Right atrium auricular region (tissue), 2 donors: ENCODE measurements around the gene DYSF. TPM values are rescaled to one million over a fixed set of nuclear protein-coding genes. Genes with fewer than 3 reads are reported as not detected.

ENCODE experiments used
- DNase-seq: peaks from one replicate; pipeline ENCODE4 v3.0.0-alpha.2; 2019; ENCODE audit warnings: low spot score
- H3K27ac ChIP-seq, 2 donors: fragments of 200-600 bp; sonication (generic); 1 replicate in 1 of 2; 2 replicates in 1 of 2; pipeline ENCODE4 v1.5.1; 2016 to 2019
- H3K27me3 ChIP-seq, 2 donors: fragments of 200-600 bp; sonication (generic); one replicate each; pipeline versions ENCODE4 v1.5.1 to v1.6.0; 2017 to 2019
- H3K36me3 ChIP-seq: fragments of 200-600 bp; sonication (generic); one replicate; pipeline ENCODE4 v1.5.1; 2016
- H3K4me1 ChIP-seq, 2 donors: fragments of 200-600 bp; sonication (generic); one replicate each; pipeline versions ENCODE4 v1.5.1 to v1.6.0; 2017 to 2019
- H3K4me3 ChIP-seq, 2 donors: fragments of 200-600 bp; sonication (generic); 1 replicate in 1 of 2; 2 replicates in 1 of 2; pipeline ENCODE4 v1.5.1; 2017 to 2019; ENCODE audit warnings: mild to moderate bottlenecking in 1 of 2, moderate library complexity in 1 of 2
- H3K9me3 ChIP-seq, 2 donors: fragments of 200-600 bp; sonication (generic); one replicate each; pipeline ENCODE4 v1.5.1; 2019
- total RNA-seq, 2 donors: library from RNA; depleted of rRNA; stranded (reverse); fragments of >200 nt; gene quantifications; one replicate each; pipeline ENCODE4 v1.1.0, GENCODE V29; 2016
- TF ChIP-seq, protein P1 (sequence below), 2 donors: fragments of 200-600 bp; sonication (generic); IDR thresholded peaks; one replicate each; pipeline ENCODE4 v1.5.1; 2019; ENCODE audit warnings: antibody characterized with exemption in 2 of 2

Gene DYSF
- total RNA-seq, 2 donors from 2014 or later, result 31.3 to 52.1 TPM

DNA sequence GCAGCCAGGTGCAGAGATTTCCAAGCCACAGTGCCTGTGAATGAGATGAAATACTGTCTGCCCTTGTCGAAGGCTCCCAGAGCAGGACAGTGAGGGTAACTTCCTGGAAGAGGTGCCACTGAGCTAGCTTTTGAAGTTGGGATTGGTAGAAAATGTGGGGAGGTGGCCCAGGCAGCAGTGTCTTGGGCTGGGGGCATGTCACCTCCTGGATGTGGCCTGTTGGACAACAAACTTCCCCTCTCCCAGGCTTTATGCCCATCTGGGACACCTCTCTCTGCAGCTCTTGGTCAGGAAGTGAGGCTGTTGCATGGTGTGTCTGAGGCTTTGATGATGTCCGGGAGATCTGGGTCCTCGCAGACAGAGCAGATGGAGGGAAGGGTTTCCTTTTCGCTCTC is 151.4 kb downstream of the DYSF start:
- TF ChIP-seq, protein P1, sequence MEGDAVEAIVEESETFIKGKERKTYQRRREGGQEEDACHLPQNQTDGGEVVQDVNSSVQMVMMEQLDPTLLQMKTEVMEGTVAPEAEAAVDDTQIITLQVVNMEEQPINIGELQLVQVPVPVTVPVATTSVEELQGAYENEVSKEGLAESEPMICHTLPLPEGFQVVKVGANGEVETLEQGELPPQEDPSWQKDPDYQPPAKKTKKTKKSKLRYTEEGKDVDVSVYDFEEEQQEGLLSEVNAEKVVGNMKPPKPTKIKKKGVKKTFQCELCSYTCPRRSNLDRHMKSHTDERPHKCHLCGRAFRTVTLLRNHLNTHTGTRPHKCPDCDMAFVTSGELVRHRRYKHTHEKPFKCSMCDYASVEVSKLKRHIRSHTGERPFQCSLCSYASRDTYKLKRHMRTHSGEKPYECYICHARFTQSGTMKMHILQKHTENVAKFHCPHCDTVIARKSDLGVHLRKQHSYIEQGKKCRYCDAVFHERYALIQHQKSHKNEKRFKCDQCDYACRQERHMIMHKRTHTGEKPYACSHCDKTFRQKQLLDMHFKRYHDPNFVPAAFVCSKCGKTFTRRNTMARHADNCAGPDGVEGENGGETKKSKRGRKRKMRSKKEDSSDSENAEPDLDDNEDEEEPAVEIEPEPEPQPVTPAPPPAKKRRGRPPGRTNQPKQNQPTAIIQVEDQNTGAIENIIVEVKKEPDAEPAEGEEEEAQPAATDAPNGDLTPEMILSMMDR (IDR thresholded peaks at IDR 0.05), result no peak
- Histone ChIP-seq H3K4me3 (no peak overlapping the region), H3K27me3 (no peaks in the 10 kb centered on the region), H3K4me1 (peaks cover 0 to 32% of the 10 kb centered on the region in 2 donors), H3K27ac (peak overlapping the region in 1 of 2 donors; percentile 11), H3K9me3 (no peaks in the 10 kb centered on the region), H3K36me3 (peaks cover 10% of the 10 kb centered on the region)
- peak; percentile 44 for DNase-seq

DNA sequence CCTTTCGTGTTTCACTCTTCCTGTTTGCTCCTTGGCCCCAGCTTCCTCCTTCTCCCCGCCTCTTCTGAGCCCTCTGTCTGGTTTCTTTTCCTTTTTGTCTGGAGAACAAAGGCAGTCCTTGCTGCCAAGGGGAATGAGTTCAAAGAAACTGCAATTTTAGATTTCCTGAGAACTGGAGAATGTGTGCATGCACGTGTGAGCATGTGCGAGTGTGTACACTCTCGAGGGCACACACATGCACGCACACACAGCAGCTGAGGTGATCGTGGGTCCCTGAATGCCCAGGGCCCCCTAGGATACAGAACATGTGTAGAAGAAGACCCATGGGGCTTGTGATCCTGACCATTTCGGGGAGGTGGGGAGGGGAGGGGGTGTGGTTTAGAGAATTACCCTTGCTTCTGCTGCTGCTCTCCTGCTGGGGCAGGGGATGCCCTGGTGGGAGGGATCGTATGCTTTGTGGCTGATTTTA is 151.8 kb downstream of the DYSF start:
- TF ChIP-seq, protein P1 (IDR thresholded peaks at IDR 0.05), result no peak
- Histone ChIP-seq H3K27ac (peak overlapping the region; percentile 22 to 26), H3K27me3 (no peaks in the 10 kb centered on the region), H3K4me3 (no peak overlapping the region), H3K4me1 (peaks cover 0 to 33% of the 10 kb centered on the region in 2 donors), H3K36me3 (peaks cover 10% of the 10 kb centered on the region), H3K9me3 (no peaks in the 10 kb centered on the region)
- peak; percentile 11 for DNase-seq

DNA sequence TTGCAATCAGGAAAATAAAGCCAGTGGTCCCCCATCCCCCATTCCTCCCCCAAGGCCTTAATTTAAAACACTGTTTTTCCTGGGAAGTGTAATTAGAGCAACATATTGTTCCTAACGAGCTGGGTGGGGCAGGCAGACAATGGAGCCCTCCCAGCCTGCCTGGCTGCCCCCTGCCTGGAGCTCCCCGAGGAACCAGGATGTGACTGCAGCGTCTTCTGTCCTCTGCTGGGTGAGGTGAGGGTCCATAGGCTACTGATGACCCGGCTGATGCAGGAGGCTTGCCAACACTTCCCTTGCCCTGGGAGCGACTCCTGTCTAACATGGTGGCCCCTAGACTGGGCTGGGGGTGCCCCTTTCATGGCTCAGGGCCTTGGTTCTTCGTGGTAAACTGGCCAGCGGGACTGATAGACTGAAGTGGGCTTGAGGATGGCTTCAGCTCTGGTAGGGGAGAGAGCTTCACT is 152.4 kb downstream of the DYSF start:
- H3K9me3 ChIP-seq, result no peaks in the 10 kb centered on the region
- peak; percentile 55 for DNase-seq
- H3K27me3 ChIP-seq, result no peaks in the 10 kb centered on the region
- H3K27ac ChIP-seq, result no peak overlapping the region
- H3K4me3 ChIP-seq, result no peak overlapping the region
- peaks cover 0 to 38% of the 10 kb centered on the region in 2 donors for H3K4me1 ChIP-seq
- TF ChIP-seq, protein P1 (IDR thresholded peaks at IDR 0.05), result no peak
- peaks cover 6% of the 10 kb centered on the region for H3K36me3 ChIP-seq

DNA sequence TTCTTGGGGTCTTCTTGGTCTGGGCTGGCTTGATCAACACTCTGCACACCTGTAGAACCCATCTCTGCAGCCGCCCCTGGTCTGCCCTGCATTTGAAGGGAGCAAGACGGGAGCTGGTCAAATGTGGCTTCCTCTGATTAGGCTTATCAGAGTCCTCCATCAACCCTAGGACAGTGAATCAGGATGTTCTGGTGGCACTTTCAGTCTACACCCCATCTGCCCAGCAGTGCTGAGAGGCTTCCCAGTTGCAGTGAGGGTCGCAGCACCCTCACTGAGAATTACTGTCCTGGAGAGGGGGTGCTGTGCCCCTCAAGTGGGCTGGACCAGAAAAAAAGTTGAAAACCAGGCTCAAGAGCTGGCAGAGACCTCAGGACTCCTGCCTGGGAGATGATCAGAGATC is 152.9 kb downstream of the DYSF start:
- Histone ChIP-seq H3K4me1 (peaks cover 0 to 38% of the 10 kb centered on the region in 2 donors), H3K27me3 (no peaks in the 10 kb centered on the region), H3K4me3 (no peak overlapping the region), H3K9me3 (no peaks in the 10 kb centered on the region), H3K27ac (no peak overlapping the region), H3K36me3 (peaks cover 2% of the 10 kb centered on the region)
- TF ChIP-seq, protein P1 (IDR thresholded peaks at IDR 0.05), result no peak
- DNase-seq, result peak; percentile 23

DNA sequence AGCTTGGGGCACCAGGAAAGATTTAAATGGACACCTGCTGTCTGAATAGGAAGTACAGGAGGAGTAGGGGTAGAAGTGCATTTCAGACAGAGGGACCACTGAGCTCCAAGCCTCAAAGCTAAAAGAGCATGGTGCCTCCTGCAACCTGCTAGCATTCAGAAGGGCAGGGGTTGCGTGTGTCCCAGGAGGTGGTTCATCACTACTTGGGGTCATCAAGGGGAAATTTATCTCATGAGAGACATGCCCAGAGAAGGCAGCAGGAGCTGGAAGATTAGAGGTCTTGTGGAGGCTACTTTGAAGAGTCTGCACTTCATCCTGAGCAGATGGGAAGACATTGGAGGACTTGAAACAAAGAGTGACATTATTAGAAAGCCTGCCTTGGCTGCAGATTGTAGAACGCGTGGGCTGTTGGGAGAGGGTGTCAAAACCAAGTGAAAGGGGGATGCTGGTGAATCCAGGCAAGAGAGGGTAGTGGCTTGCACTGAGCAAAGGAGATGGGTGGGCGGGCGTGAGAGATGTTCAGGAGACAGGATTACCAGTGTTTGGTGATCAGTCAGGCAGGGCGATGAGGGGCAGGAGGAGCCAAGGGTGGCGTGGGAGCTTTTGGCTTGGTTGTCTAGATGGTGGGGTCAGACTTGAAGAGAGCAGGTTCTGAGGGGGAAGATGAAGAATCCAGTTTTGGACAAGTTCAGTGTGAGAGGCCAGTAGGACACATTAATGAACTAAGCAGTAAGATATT is 154.0 kb downstream of the DYSF start:
- Histone ChIP-seq H3K36me3 (no peaks in the 10 kb centered on the region), H3K27ac (no peak overlapping the region), H3K4me3 (no peak overlapping the region), H3K4me1 (peaks cover 0 to 38% of the 10 kb centered on the region in 2 donors), H3K27me3 (no peaks in the 10 kb centered on the region), H3K9me3 (no peaks in the 10 kb centered on the region)
- TF ChIP-seq, protein P1 (IDR thresholded peaks at IDR 0.05), result no peak
- peak; percentile 46 for DNase-seq
